GM23338 (cell line): Measurements from ENCODE around the gene GCN1. TPM values are rescaled to one million over a fixed set of nuclear protein-coding genes. Genes with fewer than 3 reads are reported as not detected.
A peak's percentile ranks its signal among the peaks of the same experiment; 100 is the strongest.

Experiments
- ATAC-seq: fragments of 200-7000 bp; cut with Tn5 transposase; 3 replicates; pipeline ENCODE4 v1.9.1; 2020
- DNase-seq: peaks from one replicate; pipeline ENCODE4 v3.0.0-alpha.2; 2015; ENCODE audit warnings: low spot score
- H2AFZ ChIP-seq: fragments of 200-600 bp; sonication (generic); 2 replicates; pipeline ENCODE4 v1.8.0; 2016; ENCODE audit warnings: antibody characterized with exemption, mild to moderate bottlenecking, moderate library complexity
- H3F3A ChIP-seq: fragments of 200-600 bp; sonication (generic); replicated peaks from 2 replicates; pipeline ENCODE4 v1.8.0; 2017; ENCODE audit warnings: antibody characterized with exemption, mixed run types, low read depth
- H3K27ac ChIP-seq: fragments of 200-600 bp; sonication (generic); 2 replicates; pipeline ENCODE4 v1.6.1; 2016; ENCODE audit warnings: low read depth
- H3K27me3 ChIP-seq: fragments of 200-600 bp; sonication (generic); 2 replicates; pipeline ENCODE4 v1.8.0; 2016; ENCODE audit warnings: mild to moderate bottlenecking, mixed run types, moderate library complexity; ENCODE audit not compliant: insufficient read depth
- H3K36me3 ChIP-seq: fragments of 200-600 bp; sonication (generic); 2 replicates; pipeline ENCODE4 v1.8.0; 2016; ENCODE audit warnings: mild to moderate bottlenecking; ENCODE audit not compliant: insufficient read depth
- H3K4me1 ChIP-seq: fragments of 200-600 bp; sonication (generic); 2 replicates; pipeline ENCODE4 v1.8.0; 2016; ENCODE audit warnings: mild to moderate bottlenecking, moderate library complexity; ENCODE audit not compliant: insufficient read depth
- H3K4me2 ChIP-seq: fragments of 200-600 bp; sonication (generic); 2 replicates; pipeline ENCODE4 v1.7.1; 2017; ENCODE audit warnings: mixed run types
- H3K4me3 ChIP-seq: fragments of 200-600 bp; sonication (generic); 2 replicates; pipeline ENCODE4 v1.6.1; 2016; ENCODE audit warnings: mixed run types
- H3K79me2 ChIP-seq: fragments of 200-600 bp; sonication (generic); replicated peaks from 2 replicates; pipeline ENCODE4 v1.8.0; 2017; ENCODE audit warnings: mild to moderate bottlenecking; ENCODE audit not compliant: insufficient read depth
- H3K9me2 ChIP-seq: fragments of 200-600 bp; sonication (generic); 2 replicates; pipeline ENCODE4 v1.8.0; 2017; ENCODE audit not compliant: insufficient read depth
- H4K20me1 ChIP-seq: fragments of 200-600 bp; sonication (generic); replicated peaks from 2 replicates; pipeline ENCODE4 v1.8.0; 2017; ENCODE audit warnings: mild to moderate bottlenecking; ENCODE audit not compliant: insufficient read depth
- H3K27ac Mint-ChIP-seq: 2 replicates; pipeline ENCODE4 v1.8.0; 2020; ENCODE audit warnings: inconsistent platforms, mild to moderate bottlenecking, moderate library complexity, mixed read lengths
- H3K27me3 Mint-ChIP-seq: 3 replicates; pipeline ENCODE4 v1.8.0; 2022; ENCODE audit warnings: low read depth, mild to moderate bottlenecking, moderate library complexity, mixed read lengths, inconsistent platforms; ENCODE audit not compliant: insufficient read depth, poor library complexity
- H3K36me3 Mint-ChIP-seq: 3 replicates; pipeline ENCODE4 v1.8.0; 2021; ENCODE audit warnings: low read depth, mild to moderate bottlenecking, inconsistent platforms, moderate library complexity, mixed read lengths
- H3K4me1 Mint-ChIP-seq: 3 replicates; pipeline ENCODE4 v1.8.0; 2020; ENCODE audit warnings: mild to moderate bottlenecking, inconsistent platforms, mixed read lengths
- H3K4me3 Mint-ChIP-seq: 3 replicates; pipeline ENCODE4 v1.8.0; 2021; ENCODE audit warnings: moderate library complexity, mild to moderate bottlenecking, inconsistent platforms, mixed read lengths
- H3K9me3 Mint-ChIP-seq: 3 replicates; pipeline ENCODE4 v1.8.0; 2020; ENCODE audit warnings: moderate library complexity, mild to moderate bottlenecking, inconsistent platforms, mixed read lengths
- CREB1 ChIP-seq: fragments of 250-450 bp; sonication (Bioruptor Pico); IDR thresholded peaks from 2 replicates; pipeline ENCODE4 v1.5.0; 2020; ENCODE audit warnings: low read depth, mild to moderate bottlenecking, moderate library complexity
- EZH2 ChIP-seq: fragments of 200-600 bp; sonication (generic); IDR thresholded peaks from one replicate; pipeline ENCODE4 v1.8.0; 2017; ENCODE audit warnings: antibody characterized with exemption, mild to moderate bottlenecking, low read depth; ENCODE audit not compliant: unreplicated experiment
- EZH2phosphoT487 ChIP-seq: fragments of 200-600 bp; sonication (generic); IDR thresholded peaks from one replicate; pipeline ENCODE4 v1.8.1; 2018; ENCODE audit warnings: antibody characterized with exemption; ENCODE audit not compliant: unreplicated experiment
- JUNB ChIP-seq: IDR thresholded peaks from one replicate; pipeline ENCODE4 v1.6.1; 2016; ENCODE audit warnings: antibody characterized with exemption; ENCODE audit not compliant: unreplicated experiment
- NANOG ChIP-seq: IDR thresholded peaks from 2 replicates; pipeline ENCODE4 v1.6.1; 2016; ENCODE audit warnings: antibody characterized with exemption, borderline replicate concordance
- POLR2AphosphoS5 ChIP-seq: IDR thresholded peaks from 2 replicates; pipeline ENCODE4 v1.6.1; 2016; ENCODE audit warnings: antibody characterized with exemption, low read depth
- STAT1 ChIP-seq: IDR thresholded peaks from one replicate; pipeline ENCODE4 v1.6.1; 2016; ENCODE audit warnings: antibody characterized with exemption; ENCODE audit not compliant: unreplicated experiment
- ZNF114 ChIP-seq: fragments of 250-450 bp; sonication (Bioruptor Pico); IDR thresholded peaks from 2 replicates; pipeline ENCODE4 v1.5.0; 2020; ENCODE audit warnings: mild to moderate bottlenecking, moderate library complexity
- ZNF331 ChIP-seq: fragments of 250-450 bp; sonication (Bioruptor Pico); IDR thresholded peaks from 2 replicates; pipeline ENCODE4 v1.5.0; 2020; ENCODE audit warnings: low read depth, mild to moderate bottlenecking, moderate library complexity
- polyA plus RNA-seq: library from polyadenylated mRNA; unstranded; fragments of >200 nt; fragmentation: Nextera tagmentation; extraction: Ambion mirVana; gene quantifications from 2 replicates; pipeline ENCODE4 v1.2.1, GENCODE V29; 2016
- total RNA-seq: library from RNA; depleted of rRNA; stranded (reverse); fragments of >200 nt; shearing (Covaris generic); gene quantifications from 2 replicates; pipeline ENCODE4 v1.2.3, GENCODE V29; 2014
- TF ChIP-seq, protein P1 (sequence below): IDR thresholded peaks from 2 replicates; pipeline ENCODE4 v1.6.1; 2016; ENCODE audit warnings: antibody characterized with exemption
- TF ChIP-seq, protein P2 (sequence below): fragments of 250-450 bp; sonication (Bioruptor Pico); IDR thresholded peaks from 2 replicates; pipeline ENCODE4 v1.5.0; 2020; ENCODE audit warnings: mild to moderate bottlenecking, moderate library complexity
- TF ChIP-seq, protein P3 (sequence below), 2 experiments: fragments of 200-600 bp in 1 of 2; sonication (generic) in 1 of 2; conservative IDR thresholded peaks; 2 replicates each; pipeline versions ENCODE4 v1.5.1 to v1.6.1; 2016 to 2017; ENCODE audit warnings: antibody characterized with exemption in 2 of 2, low read depth in 2 of 2, mild to moderate bottlenecking in 2 of 2, moderate library complexity in 1 of 2
- TF ChIP-seq, protein P4 (sequence below): IDR thresholded peaks from one replicate; pipeline ENCODE4 v1.6.1; 2018; ENCODE audit warnings: antibody characterized with exemption; ENCODE audit not compliant: unreplicated experiment

The GCN1 gene
- total and polyA plus RNA-seq, 2 experiments from 2014 or later: 18.0 to 177 TPM

DNA sequence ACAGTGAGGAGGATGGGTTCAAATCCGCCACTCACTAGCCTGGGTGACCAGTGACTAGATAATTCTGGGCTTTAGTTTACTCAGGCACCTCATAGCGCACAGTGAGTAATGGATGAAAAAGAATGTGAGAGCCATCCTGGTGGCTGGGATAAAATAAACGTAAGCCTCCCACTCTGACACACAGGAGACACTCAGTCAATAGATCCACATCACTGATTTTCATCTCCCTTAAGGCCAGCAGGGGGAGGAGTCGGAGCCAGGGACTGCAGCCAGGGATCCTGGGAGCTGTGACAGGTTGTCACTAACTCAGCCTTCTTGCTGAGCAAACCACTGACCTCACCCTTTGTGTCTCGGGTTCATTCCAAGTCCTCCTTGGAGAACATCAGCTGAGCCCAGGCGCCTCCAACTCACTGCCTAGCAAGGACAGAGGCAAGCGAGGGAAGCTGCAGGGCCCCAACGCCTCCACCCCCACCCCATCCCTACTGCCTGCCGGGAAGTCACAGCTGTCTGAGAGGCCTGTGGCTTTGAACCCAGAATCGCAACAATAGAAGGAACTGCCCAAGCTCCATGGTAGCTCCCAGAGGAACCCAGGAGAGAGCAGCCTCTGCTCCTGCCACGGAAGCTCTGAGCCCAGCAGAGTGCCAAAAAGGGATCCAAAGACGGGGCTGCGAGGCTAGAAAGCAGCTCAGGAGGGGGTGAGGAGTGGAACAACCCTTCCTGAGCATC lies 40.3 kb upstream of the GCN1 start:
- no peaks in the 10 kb centered on the region for H3K27me3 ChIP-seq
- H3K4me1 ChIP-seq: peaks cover 61% of the 10 kb centered on the region
- H3K4me2 ChIP-seq: peak overlapping the region; percentile 65
- TF ChIP-seq, protein P1, sequence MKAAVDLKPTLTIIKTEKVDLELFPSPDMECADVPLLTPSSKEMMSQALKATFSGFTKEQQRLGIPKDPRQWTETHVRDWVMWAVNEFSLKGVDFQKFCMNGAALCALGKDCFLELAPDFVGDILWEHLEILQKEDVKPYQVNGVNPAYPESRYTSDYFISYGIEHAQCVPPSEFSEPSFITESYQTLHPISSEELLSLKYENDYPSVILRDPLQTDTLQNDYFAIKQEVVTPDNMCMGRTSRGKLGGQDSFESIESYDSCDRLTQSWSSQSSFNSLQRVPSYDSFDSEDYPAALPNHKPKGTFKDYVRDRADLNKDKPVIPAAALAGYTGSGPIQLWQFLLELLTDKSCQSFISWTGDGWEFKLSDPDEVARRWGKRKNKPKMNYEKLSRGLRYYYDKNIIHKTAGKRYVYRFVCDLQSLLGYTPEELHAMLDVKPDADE: no peak
- TF ChIP-seq JUNB (no peak), STAT1 (no peak), EZH2phosphoT487 (no peak), EZH2 (no peak), POLR2AphosphoS5 (no peak), NANOG (no peak), ZNF331 (CRISPR knock-in tag) (no peak), ZNF114 (no peak), CREB1 (CRISPR knock-in tag) (peak; percentile 29; the same call in 1 of the 2 replicates)
- TF ChIP-seq, protein P2, sequence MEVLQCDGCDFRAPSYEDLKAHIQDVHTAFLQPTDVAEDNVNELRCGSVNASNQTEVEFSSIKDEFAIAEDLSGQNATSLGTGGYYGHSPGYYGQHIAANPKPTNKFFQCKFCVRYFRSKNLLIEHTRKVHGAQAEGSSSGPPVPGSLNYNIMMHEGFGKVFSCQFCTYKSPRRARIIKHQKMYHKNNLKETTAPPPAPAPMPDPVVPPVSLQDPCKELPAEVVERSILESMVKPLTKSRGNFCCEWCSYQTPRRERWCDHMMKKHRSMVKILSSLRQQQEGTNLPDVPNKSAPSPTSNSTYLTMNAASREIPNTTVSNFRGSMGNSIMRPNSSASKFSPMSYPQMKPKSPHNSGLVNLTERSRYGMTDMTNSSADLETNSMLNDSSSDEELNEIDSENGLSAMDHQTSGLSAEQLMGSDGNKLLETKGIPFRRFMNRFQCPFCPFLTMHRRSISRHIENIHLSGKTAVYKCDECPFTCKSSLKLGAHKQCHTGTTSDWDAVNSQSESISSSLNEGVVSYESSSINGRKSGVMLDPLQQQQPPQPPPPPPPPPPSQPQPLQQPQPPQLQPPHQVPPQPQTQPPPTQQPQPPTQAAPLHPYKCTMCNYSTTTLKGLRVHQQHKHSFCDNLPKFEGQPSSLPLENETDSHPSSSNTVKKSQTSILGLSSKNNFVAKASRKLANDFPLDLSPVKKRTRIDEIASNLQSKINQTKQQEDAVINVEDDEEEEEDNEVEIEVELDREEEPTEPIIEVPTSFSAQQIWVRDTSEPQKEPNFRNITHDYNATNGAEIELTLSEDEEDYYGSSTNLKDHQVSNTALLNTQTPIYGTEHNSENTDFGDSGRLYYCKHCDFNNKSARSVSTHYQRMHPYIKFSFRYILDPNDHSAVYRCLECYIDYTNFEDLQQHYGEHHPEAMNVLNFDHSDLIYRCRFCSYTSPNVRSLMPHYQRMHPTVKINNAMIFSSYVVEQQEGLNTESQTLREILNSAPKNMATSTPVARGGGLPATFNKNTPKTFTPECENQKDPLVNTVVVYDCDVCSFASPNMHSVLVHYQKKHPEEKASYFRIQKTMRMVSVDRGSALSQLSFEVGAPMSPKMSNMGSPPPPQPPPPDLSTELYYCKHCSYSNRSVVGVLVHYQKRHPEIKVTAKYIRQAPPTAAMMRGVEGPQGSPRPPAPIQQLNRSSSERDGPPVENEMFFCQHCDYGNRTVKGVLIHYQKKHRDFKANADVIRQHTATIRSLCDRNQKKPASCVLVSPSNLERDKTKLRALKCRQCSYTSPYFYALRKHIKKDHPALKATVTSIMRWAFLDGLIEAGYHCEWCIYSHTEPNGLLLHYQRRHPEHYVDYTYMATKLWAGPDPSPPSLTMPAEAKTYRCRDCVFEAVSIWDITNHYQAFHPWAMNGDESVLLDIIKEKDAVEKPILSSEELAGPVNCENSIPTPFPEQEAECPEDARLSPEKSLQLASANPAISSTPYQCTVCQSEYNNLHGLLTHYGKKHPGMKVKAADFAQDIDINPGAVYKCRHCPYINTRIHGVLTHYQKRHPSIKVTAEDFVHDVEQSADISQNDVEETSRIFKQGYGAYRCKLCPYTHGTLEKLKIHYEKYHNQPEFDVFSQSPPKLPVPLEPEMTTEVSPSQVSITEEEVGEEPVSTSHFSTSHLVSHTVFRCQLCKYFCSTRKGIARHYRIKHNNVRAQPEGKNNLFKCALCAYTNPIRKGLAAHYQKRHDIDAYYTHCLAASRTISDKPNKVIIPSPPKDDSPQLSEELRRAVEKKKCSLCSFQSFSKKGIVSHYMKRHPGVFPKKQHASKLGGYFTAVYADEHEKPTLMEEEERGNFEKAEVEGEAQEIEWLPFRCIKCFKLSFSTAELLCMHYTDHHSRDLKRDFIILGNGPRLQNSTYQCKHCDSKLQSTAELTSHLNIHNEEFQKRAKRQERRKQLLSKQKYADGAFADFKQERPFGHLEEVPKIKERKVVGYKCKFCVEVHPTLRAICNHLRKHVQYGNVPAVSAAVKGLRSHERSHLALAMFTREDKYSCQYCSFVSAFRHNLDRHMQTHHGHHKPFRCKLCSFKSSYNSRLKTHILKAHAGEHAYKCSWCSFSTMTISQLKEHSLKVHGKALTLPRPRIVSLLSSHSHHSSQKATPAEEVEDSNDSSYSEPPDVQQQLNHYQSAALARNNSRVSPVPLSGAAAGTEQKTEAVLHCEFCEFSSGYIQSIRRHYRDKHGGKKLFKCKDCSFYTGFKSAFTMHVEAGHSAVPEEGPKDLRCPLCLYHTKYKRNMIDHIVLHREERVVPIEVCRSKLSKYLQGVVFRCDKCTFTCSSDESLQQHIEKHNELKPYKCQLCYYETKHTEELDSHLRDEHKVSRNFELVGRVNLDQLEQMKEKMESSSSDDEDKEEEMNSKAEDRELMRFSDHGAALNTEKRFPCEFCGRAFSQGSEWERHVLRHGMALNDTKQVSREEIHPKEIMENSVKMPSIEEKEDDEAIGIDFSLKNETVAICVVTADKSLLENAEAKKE (CRISPR knock-in tag): no peak
- TF ChIP-seq, protein P3, sequence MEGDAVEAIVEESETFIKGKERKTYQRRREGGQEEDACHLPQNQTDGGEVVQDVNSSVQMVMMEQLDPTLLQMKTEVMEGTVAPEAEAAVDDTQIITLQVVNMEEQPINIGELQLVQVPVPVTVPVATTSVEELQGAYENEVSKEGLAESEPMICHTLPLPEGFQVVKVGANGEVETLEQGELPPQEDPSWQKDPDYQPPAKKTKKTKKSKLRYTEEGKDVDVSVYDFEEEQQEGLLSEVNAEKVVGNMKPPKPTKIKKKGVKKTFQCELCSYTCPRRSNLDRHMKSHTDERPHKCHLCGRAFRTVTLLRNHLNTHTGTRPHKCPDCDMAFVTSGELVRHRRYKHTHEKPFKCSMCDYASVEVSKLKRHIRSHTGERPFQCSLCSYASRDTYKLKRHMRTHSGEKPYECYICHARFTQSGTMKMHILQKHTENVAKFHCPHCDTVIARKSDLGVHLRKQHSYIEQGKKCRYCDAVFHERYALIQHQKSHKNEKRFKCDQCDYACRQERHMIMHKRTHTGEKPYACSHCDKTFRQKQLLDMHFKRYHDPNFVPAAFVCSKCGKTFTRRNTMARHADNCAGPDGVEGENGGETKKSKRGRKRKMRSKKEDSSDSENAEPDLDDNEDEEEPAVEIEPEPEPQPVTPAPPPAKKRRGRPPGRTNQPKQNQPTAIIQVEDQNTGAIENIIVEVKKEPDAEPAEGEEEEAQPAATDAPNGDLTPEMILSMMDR (conservative IDR thresholded peaks at IDR 0.05; ENCODE audit: low read depth in 2 of 2): peak; percentile 52
- TF ChIP-seq, protein P4, sequence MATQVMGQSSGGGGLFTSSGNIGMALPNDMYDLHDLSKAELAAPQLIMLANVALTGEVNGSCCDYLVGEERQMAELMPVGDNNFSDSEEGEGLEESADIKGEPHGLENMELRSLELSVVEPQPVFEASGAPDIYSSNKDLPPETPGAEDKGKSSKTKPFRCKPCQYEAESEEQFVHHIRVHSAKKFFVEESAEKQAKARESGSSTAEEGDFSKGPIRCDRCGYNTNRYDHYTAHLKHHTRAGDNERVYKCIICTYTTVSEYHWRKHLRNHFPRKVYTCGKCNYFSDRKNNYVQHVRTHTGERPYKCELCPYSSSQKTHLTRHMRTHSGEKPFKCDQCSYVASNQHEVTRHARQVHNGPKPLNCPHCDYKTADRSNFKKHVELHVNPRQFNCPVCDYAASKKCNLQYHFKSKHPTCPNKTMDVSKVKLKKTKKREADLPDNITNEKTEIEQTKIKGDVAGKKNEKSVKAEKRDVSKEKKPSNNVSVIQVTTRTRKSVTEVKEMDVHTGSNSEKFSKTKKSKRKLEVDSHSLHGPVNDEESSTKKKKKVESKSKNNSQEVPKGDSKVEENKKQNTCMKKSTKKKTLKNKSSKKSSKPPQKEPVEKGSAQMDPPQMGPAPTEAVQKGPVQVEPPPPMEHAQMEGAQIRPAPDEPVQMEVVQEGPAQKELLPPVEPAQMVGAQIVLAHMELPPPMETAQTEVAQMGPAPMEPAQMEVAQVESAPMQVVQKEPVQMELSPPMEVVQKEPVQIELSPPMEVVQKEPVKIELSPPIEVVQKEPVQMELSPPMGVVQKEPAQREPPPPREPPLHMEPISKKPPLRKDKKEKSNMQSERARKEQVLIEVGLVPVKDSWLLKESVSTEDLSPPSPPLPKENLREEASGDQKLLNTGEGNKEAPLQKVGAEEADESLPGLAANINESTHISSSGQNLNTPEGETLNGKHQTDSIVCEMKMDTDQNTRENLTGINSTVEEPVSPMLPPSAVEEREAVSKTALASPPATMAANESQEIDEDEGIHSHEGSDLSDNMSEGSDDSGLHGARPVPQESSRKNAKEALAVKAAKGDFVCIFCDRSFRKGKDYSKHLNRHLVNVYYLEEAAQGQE: no peak
- Mint-ChIP-seq H3K4me1 (peaks cover 75% of the 10 kb centered on the region), H3K4me3 (peak overlapping the region; percentile 23; the same call in 1 of the 3 replicates), H3K36me3 (peaks cover 4% of the 10 kb centered on the region; the same call in 2 of the 3 replicates), H3K27ac (peak overlapping the region; percentile 86), H3K9me3 (no peaks in the 10 kb centered on the region), H3K27me3 (peaks cover 30% of the 10 kb centered on the region)
- peak overlapping the region; percentile 90 for H3K27ac ChIP-seq
- ATAC-seq (peak; percentile 17), DNase-seq (peak; percentile 78)
- H2AFZ ChIP-seq: no peak overlapping the region
- peaks cover 32% of the 10 kb centered on the region for H3F3A ChIP-seq
- peaks cover 73% of the 10 kb centered on the region for H3K79me2 ChIP-seq
- H3K9me2 ChIP-seq: no peaks in the 10 kb centered on the region
- H3K4me3 ChIP-seq: no peak overlapping the region
- peaks cover 14% of the 10 kb centered on the region for H4K20me1 ChIP-seq
- no peaks in the 10 kb centered on the region; the same call in 1 of the 2 replicates for H3K36me3 ChIP-seq
